GM23338 (cell line): ENCODE results near the gene COX20. TPM values are rescaled to one million over a fixed set of nuclear protein-coding genes. Genes with fewer than 3 reads are reported as not detected.

Experiments used
- ATAC-seq: fragments of 200-7000 bp; cut with Tn5 transposase; 3 replicates; pipeline ENCODE4 v1.9.1; 2020
- DNase-seq: peaks from one replicate; pipeline ENCODE4 v3.0.0-alpha.2; 2015; ENCODE audit warnings: low spot score
- H2AFZ ChIP-seq: fragments of 200-600 bp; sonication (generic); 2 replicates; pipeline ENCODE4 v1.8.0; 2016; ENCODE audit warnings: antibody characterized with exemption, mild to moderate bottlenecking, moderate library complexity
- H3F3A ChIP-seq: fragments of 200-600 bp; sonication (generic); replicated peaks from 2 replicates; pipeline ENCODE4 v1.8.0; 2017; ENCODE audit warnings: antibody characterized with exemption, mixed run types, low read depth
- H3K27ac ChIP-seq: fragments of 200-600 bp; sonication (generic); 2 replicates; pipeline ENCODE4 v1.6.1; 2016; ENCODE audit warnings: low read depth
- H3K27me3 ChIP-seq: fragments of 200-600 bp; sonication (generic); 2 replicates; pipeline ENCODE4 v1.8.0; 2016; ENCODE audit warnings: mild to moderate bottlenecking, mixed run types, moderate library complexity; ENCODE audit not compliant: insufficient read depth
- H3K36me3 ChIP-seq: fragments of 200-600 bp; sonication (generic); 2 replicates; pipeline ENCODE4 v1.8.0; 2016; ENCODE audit warnings: mild to moderate bottlenecking; ENCODE audit not compliant: insufficient read depth
- H3K4me1 ChIP-seq: fragments of 200-600 bp; sonication (generic); 2 replicates; pipeline ENCODE4 v1.8.0; 2016; ENCODE audit warnings: mild to moderate bottlenecking, moderate library complexity; ENCODE audit not compliant: insufficient read depth
- H3K4me2 ChIP-seq: fragments of 200-600 bp; sonication (generic); 2 replicates; pipeline ENCODE4 v1.7.1; 2017; ENCODE audit warnings: mixed run types
- H3K4me3 ChIP-seq: fragments of 200-600 bp; sonication (generic); 2 replicates; pipeline ENCODE4 v1.6.1; 2016; ENCODE audit warnings: mixed run types
- H3K79me2 ChIP-seq: fragments of 200-600 bp; sonication (generic); replicated peaks from 2 replicates; pipeline ENCODE4 v1.8.0; 2017; ENCODE audit warnings: mild to moderate bottlenecking; ENCODE audit not compliant: insufficient read depth
- H3K9me2 ChIP-seq: fragments of 200-600 bp; sonication (generic); 2 replicates; pipeline ENCODE4 v1.8.0; 2017; ENCODE audit not compliant: insufficient read depth
- H4K20me1 ChIP-seq: fragments of 200-600 bp; sonication (generic); replicated peaks from 2 replicates; pipeline ENCODE4 v1.8.0; 2017; ENCODE audit warnings: mild to moderate bottlenecking; ENCODE audit not compliant: insufficient read depth
- H3K27ac Mint-ChIP-seq: 2 replicates; pipeline ENCODE4 v1.8.0; 2020; ENCODE audit warnings: inconsistent platforms, mild to moderate bottlenecking, moderate library complexity, mixed read lengths
- H3K27me3 Mint-ChIP-seq: 3 replicates; pipeline ENCODE4 v1.8.0; 2022; ENCODE audit warnings: low read depth, mild to moderate bottlenecking, moderate library complexity, mixed read lengths, inconsistent platforms; ENCODE audit not compliant: insufficient read depth, poor library complexity
- H3K36me3 Mint-ChIP-seq: 3 replicates; pipeline ENCODE4 v1.8.0; 2021; ENCODE audit warnings: low read depth, mild to moderate bottlenecking, inconsistent platforms, moderate library complexity, mixed read lengths
- H3K4me1 Mint-ChIP-seq: 3 replicates; pipeline ENCODE4 v1.8.0; 2020; ENCODE audit warnings: mild to moderate bottlenecking, inconsistent platforms, mixed read lengths
- H3K4me3 Mint-ChIP-seq: 3 replicates; pipeline ENCODE4 v1.8.0; 2021; ENCODE audit warnings: moderate library complexity, mild to moderate bottlenecking, inconsistent platforms, mixed read lengths
- H3K9me3 Mint-ChIP-seq: 3 replicates; pipeline ENCODE4 v1.8.0; 2020; ENCODE audit warnings: moderate library complexity, mild to moderate bottlenecking, inconsistent platforms, mixed read lengths
- CREB1 ChIP-seq: fragments of 250-450 bp; sonication (Bioruptor Pico); IDR thresholded peaks from 2 replicates; pipeline ENCODE4 v1.5.0; 2020; ENCODE audit warnings: low read depth, mild to moderate bottlenecking, moderate library complexity
- EZH2 ChIP-seq: fragments of 200-600 bp; sonication (generic); IDR thresholded peaks from one replicate; pipeline ENCODE4 v1.8.0; 2017; ENCODE audit warnings: antibody characterized with exemption, mild to moderate bottlenecking, low read depth; ENCODE audit not compliant: unreplicated experiment
- EZH2phosphoT487 ChIP-seq: fragments of 200-600 bp; sonication (generic); IDR thresholded peaks from one replicate; pipeline ENCODE4 v1.8.1; 2018; ENCODE audit warnings: antibody characterized with exemption; ENCODE audit not compliant: unreplicated experiment
- JUNB ChIP-seq: IDR thresholded peaks from one replicate; pipeline ENCODE4 v1.6.1; 2016; ENCODE audit warnings: antibody characterized with exemption; ENCODE audit not compliant: unreplicated experiment
- POLR2AphosphoS5 ChIP-seq: IDR thresholded peaks from 2 replicates; pipeline ENCODE4 v1.6.1; 2016; ENCODE audit warnings: antibody characterized with exemption, low read depth
- STAT1 ChIP-seq: IDR thresholded peaks from one replicate; pipeline ENCODE4 v1.6.1; 2016; ENCODE audit warnings: antibody characterized with exemption; ENCODE audit not compliant: unreplicated experiment
- ZNF114 ChIP-seq: fragments of 250-450 bp; sonication (Bioruptor Pico); IDR thresholded peaks from 2 replicates; pipeline ENCODE4 v1.5.0; 2020; ENCODE audit warnings: mild to moderate bottlenecking, moderate library complexity
- ZNF331 ChIP-seq: fragments of 250-450 bp; sonication (Bioruptor Pico); IDR thresholded peaks from 2 replicates; pipeline ENCODE4 v1.5.0; 2020; ENCODE audit warnings: low read depth, mild to moderate bottlenecking, moderate library complexity
- polyA plus RNA-seq: library from polyadenylated mRNA; unstranded; fragments of >200 nt; fragmentation: Nextera tagmentation; extraction: Ambion mirVana; gene quantifications from 2 replicates; pipeline ENCODE4 v1.2.1, GENCODE V29; 2016
- total RNA-seq: library from RNA; depleted of rRNA; stranded (reverse); fragments of >200 nt; shearing (Covaris generic); gene quantifications from 2 replicates; pipeline ENCODE4 v1.2.3, GENCODE V29; 2014
- TF ChIP-seq, protein P1 (sequence below), 2 experiments: fragments of 200-600 bp in 1 of 2; sonication (generic) in 1 of 2; conservative IDR thresholded peaks; 2 replicates each; pipeline versions ENCODE4 v1.5.1 to v1.6.1; 2016 to 2017; ENCODE audit warnings: antibody characterized with exemption in 2 of 2, low read depth in 2 of 2, mild to moderate bottlenecking in 2 of 2, moderate library complexity in 1 of 2
- TF ChIP-seq, protein P2 (sequence below): IDR thresholded peaks from one replicate; pipeline ENCODE4 v1.6.1; 2018; ENCODE audit warnings: antibody characterized with exemption; ENCODE audit not compliant: unreplicated experiment
- TF ChIP-seq, protein P3 (sequence below): fragments of 250-450 bp; sonication (Bioruptor Pico); IDR thresholded peaks from 2 replicates; pipeline ENCODE4 v1.5.0; 2020; ENCODE audit warnings: mild to moderate bottlenecking, moderate library complexity

Gene COX20
- total and polyA plus RNA-seq, 2 experiments from 2014 or later: 19.3 to 175 TPM

DNA sequence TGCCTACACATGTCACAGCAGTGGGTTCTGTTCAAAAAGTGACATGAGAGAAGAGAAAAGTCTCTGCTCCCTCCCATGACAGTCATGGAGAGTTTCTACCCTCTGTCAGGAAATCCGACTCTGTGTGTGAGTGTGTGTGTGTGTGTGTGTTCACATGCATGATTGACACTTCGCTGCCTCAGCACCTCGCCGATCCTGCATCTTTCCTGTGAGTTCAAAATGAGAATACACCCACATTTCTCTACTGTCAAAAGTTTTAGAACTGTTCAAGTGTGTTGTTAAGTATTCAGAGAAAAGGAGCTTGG lies 46.2 kb upstream of the COX20 start (continued):
- TF ChIP-seq EZH2phosphoT487 (no peak), STAT1 (no peak)
- TF ChIP-seq, protein P1, sequence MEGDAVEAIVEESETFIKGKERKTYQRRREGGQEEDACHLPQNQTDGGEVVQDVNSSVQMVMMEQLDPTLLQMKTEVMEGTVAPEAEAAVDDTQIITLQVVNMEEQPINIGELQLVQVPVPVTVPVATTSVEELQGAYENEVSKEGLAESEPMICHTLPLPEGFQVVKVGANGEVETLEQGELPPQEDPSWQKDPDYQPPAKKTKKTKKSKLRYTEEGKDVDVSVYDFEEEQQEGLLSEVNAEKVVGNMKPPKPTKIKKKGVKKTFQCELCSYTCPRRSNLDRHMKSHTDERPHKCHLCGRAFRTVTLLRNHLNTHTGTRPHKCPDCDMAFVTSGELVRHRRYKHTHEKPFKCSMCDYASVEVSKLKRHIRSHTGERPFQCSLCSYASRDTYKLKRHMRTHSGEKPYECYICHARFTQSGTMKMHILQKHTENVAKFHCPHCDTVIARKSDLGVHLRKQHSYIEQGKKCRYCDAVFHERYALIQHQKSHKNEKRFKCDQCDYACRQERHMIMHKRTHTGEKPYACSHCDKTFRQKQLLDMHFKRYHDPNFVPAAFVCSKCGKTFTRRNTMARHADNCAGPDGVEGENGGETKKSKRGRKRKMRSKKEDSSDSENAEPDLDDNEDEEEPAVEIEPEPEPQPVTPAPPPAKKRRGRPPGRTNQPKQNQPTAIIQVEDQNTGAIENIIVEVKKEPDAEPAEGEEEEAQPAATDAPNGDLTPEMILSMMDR (conservative IDR thresholded peaks at IDR 0.05; ENCODE audit: low read depth in 2 of 2): no peak

DNA sequence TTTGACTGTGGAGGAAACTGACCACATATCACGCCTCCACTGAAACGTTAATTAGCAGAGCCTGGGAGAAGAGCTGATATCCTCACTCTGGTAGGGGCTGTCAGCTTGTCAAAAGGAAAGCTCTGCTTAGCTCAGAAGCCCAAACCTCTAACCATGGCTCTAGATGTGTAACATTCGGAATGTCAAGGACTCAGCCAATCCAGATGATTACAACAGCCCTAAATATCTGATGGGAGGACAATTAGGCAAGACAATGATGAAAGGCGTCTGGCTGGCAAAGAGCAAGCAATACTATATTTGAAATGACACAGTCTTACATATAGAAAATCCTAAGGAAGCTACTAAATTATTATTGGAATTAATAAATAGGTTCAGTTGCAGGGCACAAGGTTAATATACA lies 45.7 kb upstream of the COX20 start:
- no peak for TF ChIP-seq POLR2AphosphoS5
- TF ChIP-seq, protein P1 (conservative IDR thresholded peaks at IDR 0.05; ENCODE audit: low read depth in 2 of 2): no peak
- TF ChIP-seq, protein P2, sequence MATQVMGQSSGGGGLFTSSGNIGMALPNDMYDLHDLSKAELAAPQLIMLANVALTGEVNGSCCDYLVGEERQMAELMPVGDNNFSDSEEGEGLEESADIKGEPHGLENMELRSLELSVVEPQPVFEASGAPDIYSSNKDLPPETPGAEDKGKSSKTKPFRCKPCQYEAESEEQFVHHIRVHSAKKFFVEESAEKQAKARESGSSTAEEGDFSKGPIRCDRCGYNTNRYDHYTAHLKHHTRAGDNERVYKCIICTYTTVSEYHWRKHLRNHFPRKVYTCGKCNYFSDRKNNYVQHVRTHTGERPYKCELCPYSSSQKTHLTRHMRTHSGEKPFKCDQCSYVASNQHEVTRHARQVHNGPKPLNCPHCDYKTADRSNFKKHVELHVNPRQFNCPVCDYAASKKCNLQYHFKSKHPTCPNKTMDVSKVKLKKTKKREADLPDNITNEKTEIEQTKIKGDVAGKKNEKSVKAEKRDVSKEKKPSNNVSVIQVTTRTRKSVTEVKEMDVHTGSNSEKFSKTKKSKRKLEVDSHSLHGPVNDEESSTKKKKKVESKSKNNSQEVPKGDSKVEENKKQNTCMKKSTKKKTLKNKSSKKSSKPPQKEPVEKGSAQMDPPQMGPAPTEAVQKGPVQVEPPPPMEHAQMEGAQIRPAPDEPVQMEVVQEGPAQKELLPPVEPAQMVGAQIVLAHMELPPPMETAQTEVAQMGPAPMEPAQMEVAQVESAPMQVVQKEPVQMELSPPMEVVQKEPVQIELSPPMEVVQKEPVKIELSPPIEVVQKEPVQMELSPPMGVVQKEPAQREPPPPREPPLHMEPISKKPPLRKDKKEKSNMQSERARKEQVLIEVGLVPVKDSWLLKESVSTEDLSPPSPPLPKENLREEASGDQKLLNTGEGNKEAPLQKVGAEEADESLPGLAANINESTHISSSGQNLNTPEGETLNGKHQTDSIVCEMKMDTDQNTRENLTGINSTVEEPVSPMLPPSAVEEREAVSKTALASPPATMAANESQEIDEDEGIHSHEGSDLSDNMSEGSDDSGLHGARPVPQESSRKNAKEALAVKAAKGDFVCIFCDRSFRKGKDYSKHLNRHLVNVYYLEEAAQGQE: no peak
- no peak for TF ChIP-seq EZH2phosphoT487
- TF ChIP-seq JUNB: no peak
- TF ChIP-seq EZH2: no peak
- no peak for TF ChIP-seq ZNF331 (CRISPR knock-in tag)
- no peak for TF ChIP-seq CREB1 (CRISPR knock-in tag)
- TF ChIP-seq STAT1: no peak
- TF ChIP-seq ZNF114 (CRISPR knock-in tag): no peak
- TF ChIP-seq, protein P3, sequence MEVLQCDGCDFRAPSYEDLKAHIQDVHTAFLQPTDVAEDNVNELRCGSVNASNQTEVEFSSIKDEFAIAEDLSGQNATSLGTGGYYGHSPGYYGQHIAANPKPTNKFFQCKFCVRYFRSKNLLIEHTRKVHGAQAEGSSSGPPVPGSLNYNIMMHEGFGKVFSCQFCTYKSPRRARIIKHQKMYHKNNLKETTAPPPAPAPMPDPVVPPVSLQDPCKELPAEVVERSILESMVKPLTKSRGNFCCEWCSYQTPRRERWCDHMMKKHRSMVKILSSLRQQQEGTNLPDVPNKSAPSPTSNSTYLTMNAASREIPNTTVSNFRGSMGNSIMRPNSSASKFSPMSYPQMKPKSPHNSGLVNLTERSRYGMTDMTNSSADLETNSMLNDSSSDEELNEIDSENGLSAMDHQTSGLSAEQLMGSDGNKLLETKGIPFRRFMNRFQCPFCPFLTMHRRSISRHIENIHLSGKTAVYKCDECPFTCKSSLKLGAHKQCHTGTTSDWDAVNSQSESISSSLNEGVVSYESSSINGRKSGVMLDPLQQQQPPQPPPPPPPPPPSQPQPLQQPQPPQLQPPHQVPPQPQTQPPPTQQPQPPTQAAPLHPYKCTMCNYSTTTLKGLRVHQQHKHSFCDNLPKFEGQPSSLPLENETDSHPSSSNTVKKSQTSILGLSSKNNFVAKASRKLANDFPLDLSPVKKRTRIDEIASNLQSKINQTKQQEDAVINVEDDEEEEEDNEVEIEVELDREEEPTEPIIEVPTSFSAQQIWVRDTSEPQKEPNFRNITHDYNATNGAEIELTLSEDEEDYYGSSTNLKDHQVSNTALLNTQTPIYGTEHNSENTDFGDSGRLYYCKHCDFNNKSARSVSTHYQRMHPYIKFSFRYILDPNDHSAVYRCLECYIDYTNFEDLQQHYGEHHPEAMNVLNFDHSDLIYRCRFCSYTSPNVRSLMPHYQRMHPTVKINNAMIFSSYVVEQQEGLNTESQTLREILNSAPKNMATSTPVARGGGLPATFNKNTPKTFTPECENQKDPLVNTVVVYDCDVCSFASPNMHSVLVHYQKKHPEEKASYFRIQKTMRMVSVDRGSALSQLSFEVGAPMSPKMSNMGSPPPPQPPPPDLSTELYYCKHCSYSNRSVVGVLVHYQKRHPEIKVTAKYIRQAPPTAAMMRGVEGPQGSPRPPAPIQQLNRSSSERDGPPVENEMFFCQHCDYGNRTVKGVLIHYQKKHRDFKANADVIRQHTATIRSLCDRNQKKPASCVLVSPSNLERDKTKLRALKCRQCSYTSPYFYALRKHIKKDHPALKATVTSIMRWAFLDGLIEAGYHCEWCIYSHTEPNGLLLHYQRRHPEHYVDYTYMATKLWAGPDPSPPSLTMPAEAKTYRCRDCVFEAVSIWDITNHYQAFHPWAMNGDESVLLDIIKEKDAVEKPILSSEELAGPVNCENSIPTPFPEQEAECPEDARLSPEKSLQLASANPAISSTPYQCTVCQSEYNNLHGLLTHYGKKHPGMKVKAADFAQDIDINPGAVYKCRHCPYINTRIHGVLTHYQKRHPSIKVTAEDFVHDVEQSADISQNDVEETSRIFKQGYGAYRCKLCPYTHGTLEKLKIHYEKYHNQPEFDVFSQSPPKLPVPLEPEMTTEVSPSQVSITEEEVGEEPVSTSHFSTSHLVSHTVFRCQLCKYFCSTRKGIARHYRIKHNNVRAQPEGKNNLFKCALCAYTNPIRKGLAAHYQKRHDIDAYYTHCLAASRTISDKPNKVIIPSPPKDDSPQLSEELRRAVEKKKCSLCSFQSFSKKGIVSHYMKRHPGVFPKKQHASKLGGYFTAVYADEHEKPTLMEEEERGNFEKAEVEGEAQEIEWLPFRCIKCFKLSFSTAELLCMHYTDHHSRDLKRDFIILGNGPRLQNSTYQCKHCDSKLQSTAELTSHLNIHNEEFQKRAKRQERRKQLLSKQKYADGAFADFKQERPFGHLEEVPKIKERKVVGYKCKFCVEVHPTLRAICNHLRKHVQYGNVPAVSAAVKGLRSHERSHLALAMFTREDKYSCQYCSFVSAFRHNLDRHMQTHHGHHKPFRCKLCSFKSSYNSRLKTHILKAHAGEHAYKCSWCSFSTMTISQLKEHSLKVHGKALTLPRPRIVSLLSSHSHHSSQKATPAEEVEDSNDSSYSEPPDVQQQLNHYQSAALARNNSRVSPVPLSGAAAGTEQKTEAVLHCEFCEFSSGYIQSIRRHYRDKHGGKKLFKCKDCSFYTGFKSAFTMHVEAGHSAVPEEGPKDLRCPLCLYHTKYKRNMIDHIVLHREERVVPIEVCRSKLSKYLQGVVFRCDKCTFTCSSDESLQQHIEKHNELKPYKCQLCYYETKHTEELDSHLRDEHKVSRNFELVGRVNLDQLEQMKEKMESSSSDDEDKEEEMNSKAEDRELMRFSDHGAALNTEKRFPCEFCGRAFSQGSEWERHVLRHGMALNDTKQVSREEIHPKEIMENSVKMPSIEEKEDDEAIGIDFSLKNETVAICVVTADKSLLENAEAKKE (CRISPR knock-in tag): no peak
- H3K27ac ChIP-seq: no peak overlapping the region
- DNase-seq: no peak
- H3K9me3 Mint-ChIP-seq: no peaks in the 10 kb centered on the region
- no peaks in the 10 kb centered on the region for H3K79me2 ChIP-seq
- H3K27me3 Mint-ChIP-seq: peaks cover 11% of the 10 kb centered on the region
- no peak overlapping the region for H3K4me3 Mint-ChIP-seq
- no peaks in the 10 kb centered on the region for H4K20me1 ChIP-seq
- peaks cover 21% of the 10 kb centered on the region for H3K4me1 Mint-ChIP-seq
- no peaks in the 10 kb centered on the region for H3K27me3 ChIP-seq
- H3K4me2 ChIP-seq: no peak overlapping the region
- H3K4me3 ChIP-seq: no peak overlapping the region
- H3K4me1 ChIP-seq: peaks cover 14% of the 10 kb centered on the region
- H3K36me3 Mint-ChIP-seq: no peaks in the 10 kb centered on the region
- no peaks in the 10 kb centered on the region for H3F3A ChIP-seq
- no peak for ATAC-seq
- H3K27ac Mint-ChIP-seq: no peak overlapping the region
- H3K36me3 ChIP-seq: no peaks in the 10 kb centered on the region
- no peaks in the 10 kb centered on the region for H3K9me2 ChIP-seq
- peak overlapping the region; percentile 94 for H2AFZ ChIP-seq
